ENCODE measurements around the gene LMX1B.
A peak's percentile ranks its signal among the peaks of the same experiment; 100 is the strongest.

The LMX1B gene

DNA sequence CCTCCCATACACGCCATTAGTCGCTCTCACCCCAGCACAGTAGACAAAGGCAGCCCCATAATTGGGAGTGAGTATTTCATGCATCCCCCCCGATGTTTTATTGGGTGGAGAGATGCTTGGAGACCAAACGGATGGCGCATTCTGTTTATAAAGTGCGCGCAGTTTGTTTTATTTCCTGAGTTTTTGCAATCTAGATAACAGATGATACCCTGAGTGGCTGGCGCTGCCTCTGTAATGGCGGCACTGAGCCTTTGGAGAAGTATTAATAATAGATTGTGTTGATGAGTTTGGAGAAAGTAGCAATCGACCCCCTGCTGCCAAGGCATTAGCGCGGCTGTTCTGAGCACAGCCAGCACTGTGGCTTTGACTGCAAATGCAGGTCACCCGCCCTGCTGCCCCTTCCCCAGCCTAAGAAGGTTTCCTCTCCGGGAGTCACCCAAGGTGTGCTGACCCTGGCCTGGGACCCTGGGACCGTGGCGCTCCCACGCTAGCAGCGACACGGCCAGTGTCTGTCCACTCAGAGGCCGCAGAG lies 74.3 kb downstream of the LMX1B start (continued):
- TF ChIP-seq, protein P1, sequence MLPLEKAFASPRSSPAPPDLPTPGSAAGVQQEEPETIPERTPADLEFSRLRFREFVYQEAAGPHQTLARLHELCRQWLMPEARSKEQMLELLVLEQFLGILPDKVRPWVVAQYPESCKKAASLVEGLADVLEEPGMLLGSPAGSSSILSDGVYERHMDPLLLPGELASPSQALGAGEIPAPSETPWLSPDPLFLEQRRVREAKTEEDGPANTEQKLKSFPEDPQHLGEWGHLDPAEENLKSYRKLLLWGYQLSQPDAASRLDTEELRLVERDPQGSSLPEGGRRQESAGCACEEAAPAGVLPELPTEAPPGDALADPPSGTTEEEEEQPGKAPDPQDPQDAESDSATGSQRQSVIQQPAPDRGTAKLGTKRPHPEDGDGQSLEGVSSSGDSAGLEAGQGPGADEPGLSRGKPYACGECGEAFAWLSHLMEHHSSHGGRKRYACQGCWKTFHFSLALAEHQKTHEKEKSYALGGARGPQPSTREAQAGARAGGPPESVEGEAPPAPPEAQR (tag by site-specific recombination; IDR thresholded peaks at IDR 0.05) = no peak
- no peak for TF ChIP-seq ZNF37A (tag by site-specific recombination; IDR thresholded peaks at IDR 0.05)
- TF ChIP-seq, protein P2, sequence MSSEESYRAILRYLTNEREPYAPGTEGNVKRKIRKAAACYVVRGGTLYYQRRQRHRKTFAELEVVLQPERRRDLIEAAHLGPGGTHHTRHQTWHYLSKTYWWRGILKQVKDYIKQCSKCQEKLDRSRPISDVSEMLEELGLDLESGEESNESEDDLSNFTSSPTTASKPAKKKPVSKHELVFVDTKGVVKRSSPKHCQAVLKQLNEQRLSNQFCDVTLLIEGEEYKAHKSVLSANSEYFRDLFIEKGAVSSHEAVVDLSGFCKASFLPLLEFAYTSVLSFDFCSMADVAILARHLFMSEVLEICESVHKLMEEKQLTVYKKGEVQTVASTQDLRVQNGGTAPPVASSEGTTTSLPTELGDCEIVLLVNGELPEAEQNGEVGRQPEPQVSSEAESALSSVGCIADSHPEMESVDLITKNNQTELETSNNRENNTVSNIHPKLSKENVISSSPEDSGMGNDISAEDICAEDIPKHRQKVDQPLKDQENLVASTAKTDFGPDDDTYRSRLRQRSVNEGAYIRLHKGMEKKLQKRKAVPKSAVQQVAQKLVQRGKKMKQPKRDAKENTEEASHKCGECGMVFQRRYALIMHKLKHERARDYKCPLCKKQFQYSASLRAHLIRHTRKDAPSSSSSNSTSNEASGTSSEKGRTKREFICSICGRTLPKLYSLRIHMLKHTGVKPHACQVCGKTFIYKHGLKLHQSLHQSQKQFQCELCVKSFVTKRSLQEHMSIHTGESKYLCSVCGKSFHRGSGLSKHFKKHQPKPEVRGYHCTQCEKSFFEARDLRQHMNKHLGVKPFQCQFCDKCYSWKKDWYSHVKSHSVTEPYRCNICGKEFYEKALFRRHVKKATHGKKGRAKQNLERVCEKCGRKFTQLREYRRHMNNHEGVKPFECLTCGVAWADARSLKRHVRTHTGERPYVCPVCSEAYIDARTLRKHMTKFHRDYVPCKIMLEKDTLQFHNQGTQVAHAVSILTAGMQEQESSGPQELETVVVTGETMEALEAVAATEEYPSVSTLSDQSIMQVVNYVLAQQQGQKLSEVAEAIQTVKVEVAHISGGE (tag by site-specific recombination; conservative IDR thresholded peaks at IDR 0.05; ENCODE audit: low read depth) = no peak
- TF ChIP-seq, protein P3, sequence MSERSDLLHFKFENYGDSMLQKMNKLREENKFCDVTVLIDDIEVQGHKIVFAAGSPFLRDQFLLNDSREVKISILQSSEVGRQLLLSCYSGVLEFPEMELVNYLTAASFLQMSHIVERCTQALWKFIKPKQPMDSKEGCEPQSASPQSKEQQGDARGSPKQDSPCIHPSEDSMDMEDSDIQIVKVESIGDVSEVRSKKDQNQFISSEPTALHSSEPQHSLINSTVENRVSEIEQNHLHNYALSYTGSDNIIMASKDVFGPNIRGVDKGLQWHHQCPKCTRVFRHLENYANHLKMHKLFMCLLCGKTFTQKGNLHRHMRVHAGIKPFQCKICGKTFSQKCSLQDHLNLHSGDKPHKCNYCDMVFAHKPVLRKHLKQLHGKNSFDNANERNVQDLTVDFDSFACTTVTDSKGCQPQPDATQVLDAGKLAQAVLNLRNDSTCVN (tag by site-specific recombination; optimal IDR thresholded peaks at IDR 0.05) = no peak
- TF ChIP-seq KLF7 (tag by site-specific recombination; IDR thresholded peaks at IDR 0.05; ENCODE audit: borderline replicate concordance) = no peak
- TF ChIP-seq, protein P4, sequence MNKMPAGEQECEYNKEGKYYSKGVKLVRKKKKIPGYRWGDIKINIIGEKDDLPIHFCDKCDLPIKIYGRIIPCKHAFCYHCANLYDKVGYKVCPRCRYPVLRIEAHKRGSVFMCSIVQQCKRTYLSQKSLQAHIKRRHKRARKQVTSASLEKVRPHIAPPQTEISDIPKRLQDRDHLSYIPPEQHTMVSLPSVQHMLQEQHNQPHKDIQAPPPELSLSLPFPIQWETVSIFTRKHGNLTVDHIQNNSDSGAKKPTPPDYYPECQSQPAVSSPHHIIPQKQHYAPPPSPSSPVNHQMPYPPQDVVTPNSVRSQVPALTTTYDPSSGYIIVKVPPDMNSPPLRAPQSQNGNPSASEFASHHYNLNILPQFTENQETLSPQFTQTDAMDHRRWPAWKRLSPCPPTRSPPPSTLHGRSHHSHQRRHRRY (tag by site-specific recombination; IDR thresholded peaks at IDR 0.05) = no peak
- no peak for TF ChIP-seq KLF9 (tag by site-specific recombination; IDR thresholded peaks at IDR 0.05; ENCODE audit: low read depth)
- no peak for TF ChIP-seq ZNF175 (tag by site-specific recombination; IDR thresholded peaks at IDR 0.05)
- no peak for TF ChIP-seq ZNF561 (tag by site-specific recombination; IDR thresholded peaks at IDR 0.05; ENCODE audit: borderline replicate concordance)
- no peak for TF ChIP-seq ZNF776 (tag by site-specific recombination; IDR thresholded peaks at IDR 0.05; ENCODE audit: borderline replicate concordance)
- TF ChIP-seq, protein P5, sequence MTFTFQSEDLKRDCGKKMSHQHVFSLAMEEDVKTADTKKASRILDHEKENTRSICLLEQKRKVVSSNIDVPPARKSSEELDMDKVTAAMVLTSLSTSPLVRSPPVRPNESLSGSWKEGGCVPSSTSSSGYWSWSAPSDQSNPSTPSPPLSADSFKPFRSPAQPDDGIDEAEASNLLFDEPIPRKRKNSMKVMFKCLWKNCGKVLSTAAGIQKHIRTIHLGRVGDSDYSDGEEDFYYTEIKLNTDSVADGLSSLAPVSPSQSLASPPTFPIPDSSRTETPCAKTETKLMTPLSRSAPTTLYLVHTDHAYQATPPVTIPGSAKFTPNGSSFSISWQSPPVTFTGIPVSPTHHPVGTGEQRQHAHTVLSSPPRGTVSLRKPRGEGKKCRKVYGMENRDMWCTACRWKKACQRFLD (tag by site-specific recombination; IDR thresholded peaks at IDR 0.05) = no peak
- TF ChIP-seq ZBTB8A (tag by site-specific recombination; IDR thresholded peaks at IDR 0.05) = no peak
- TF ChIP-seq ZNF132 (tag by site-specific recombination; IDR thresholded peaks at IDR 0.05; ENCODE audit: borderline replicate concordance) = no peak
- peak; percentile 45; the same call in 1 of the 2 replicates for TF ChIP-seq FEZF1 (tag by site-specific recombination; IDR thresholded peaks at IDR 0.05)
- TF ChIP-seq, protein P6, sequence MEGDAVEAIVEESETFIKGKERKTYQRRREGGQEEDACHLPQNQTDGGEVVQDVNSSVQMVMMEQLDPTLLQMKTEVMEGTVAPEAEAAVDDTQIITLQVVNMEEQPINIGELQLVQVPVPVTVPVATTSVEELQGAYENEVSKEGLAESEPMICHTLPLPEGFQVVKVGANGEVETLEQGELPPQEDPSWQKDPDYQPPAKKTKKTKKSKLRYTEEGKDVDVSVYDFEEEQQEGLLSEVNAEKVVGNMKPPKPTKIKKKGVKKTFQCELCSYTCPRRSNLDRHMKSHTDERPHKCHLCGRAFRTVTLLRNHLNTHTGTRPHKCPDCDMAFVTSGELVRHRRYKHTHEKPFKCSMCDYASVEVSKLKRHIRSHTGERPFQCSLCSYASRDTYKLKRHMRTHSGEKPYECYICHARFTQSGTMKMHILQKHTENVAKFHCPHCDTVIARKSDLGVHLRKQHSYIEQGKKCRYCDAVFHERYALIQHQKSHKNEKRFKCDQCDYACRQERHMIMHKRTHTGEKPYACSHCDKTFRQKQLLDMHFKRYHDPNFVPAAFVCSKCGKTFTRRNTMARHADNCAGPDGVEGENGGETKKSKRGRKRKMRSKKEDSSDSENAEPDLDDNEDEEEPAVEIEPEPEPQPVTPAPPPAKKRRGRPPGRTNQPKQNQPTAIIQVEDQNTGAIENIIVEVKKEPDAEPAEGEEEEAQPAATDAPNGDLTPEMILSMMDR (tag by site-specific recombination; IDR thresholded peaks at IDR 0.05) = no peak
- TF ChIP-seq, protein P7, sequence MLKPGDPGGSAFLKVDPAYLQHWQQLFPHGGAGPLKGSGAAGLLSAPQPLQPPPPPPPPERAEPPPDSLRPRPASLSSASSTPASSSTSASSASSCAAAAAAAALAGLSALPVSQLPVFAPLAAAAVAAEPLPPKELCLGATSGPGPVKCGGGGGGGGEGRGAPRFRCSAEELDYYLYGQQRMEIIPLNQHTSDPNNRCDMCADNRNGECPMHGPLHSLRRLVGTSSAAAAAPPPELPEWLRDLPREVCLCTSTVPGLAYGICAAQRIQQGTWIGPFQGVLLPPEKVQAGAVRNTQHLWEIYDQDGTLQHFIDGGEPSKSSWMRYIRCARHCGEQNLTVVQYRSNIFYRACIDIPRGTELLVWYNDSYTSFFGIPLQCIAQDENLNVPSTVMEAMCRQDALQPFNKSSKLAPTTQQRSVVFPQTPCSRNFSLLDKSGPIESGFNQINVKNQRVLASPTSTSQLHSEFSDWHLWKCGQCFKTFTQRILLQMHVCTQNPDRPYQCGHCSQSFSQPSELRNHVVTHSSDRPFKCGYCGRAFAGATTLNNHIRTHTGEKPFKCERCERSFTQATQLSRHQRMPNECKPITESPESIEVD (tag by site-specific recombination; IDR thresholded peaks at IDR 0.05) = peak; percentile 52; the same call in 1 of the 2 replicates
- TF ChIP-seq, protein P8, sequence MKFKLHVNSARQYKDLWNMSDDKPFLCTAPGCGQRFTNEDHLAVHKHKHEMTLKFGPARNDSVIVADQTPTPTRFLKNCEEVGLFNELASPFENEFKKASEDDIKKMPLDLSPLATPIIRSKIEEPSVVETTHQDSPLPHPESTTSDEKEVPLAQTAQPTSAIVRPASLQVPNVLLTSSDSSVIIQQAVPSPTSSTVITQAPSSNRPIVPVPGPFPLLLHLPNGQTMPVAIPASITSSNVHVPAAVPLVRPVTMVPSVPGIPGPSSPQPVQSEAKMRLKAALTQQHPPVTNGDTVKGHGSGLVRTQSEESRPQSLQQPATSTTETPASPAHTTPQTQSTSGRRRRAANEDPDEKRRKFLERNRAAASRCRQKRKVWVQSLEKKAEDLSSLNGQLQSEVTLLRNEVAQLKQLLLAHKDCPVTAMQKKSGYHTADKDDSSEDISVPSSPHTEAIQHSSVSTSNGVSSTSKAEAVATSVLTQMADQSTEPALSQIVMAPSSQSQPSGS (tag by site-specific recombination; IDR thresholded peaks at IDR 0.05; ENCODE audit: low read depth) = no peak
- no peak for TF ChIP-seq ZNF138 (tag by site-specific recombination; IDR thresholded peaks at IDR 0.05; ENCODE audit: borderline replicate concordance)
- TF ChIP-seq ZNF140 (tag by site-specific recombination; IDR thresholded peaks at IDR 0.05) = no peak
- no peak for TF ChIP-seq ZNF624 (tag by site-specific recombination; IDR thresholded peaks at IDR 0.05)
- TF ChIP-seq ZEB2 (tag by site-specific recombination; IDR thresholded peaks at IDR 0.05) = no peak
- TF ChIP-seq KLF8 (tag by site-specific recombination; IDR thresholded peaks at IDR 0.05) = no peak
- TF ChIP-seq ZNF510 (tag by site-specific recombination; IDR thresholded peaks at IDR 0.05; ENCODE audit: insufficient replicate concordance) = no peak
- TF ChIP-seq ZNF292 (tag by site-specific recombination; IDR thresholded peaks at IDR 0.05; ENCODE audit: borderline replicate concordance, low read depth) = no peak

Measured in HEK293 (cell line).